K562 (cell line): Measurements from ENCODE around the gene FCHO1. TPM values are rescaled to one million over a fixed set of nuclear protein-coding genes. Genes with fewer than 3 reads are reported as not detected.
A peak's percentile ranks its signal among the peaks of the same experiment; 100 is the strongest.

Experiments used
- CTCFL ChIP-seq: IDR thresholded peaks from 2 replicates; pipeline ENCODE4 v1.6.1; 2011; ENCODE audit warnings: borderline replicate concordance, low read depth, mild to moderate bottlenecking, moderate library complexity, low read length; ENCODE audit not compliant: insufficient read depth, poor library complexity, severe bottlenecking
- E4F1 ChIP-seq: fragments of 250-450 bp; sonication (Bioruptor Pico); IDR thresholded peaks from 2 replicates; pipeline ENCODE4 v1.5.0; 2021; ENCODE audit warnings: mild to moderate bottlenecking, borderline replicate concordance
- ETS1 ChIP-seq: conservative IDR thresholded peaks from 2 replicates; pipeline ENCODE4 v1.6.1; 2011; ENCODE audit warnings: low read depth, mild to moderate bottlenecking, low read length; ENCODE audit not compliant: control insufficient read depth
- EWSR1 ChIP-seq: fragments of 450-650 bp; IDR thresholded peaks from 2 replicates; pipeline ENCODE4 v1.6.1; 2018; ENCODE audit warnings: borderline replicate concordance, mild to moderate bottlenecking, low read depth, moderate library complexity; ENCODE audit not compliant: partially characterized antibody
- FOXA1 ChIP-seq: fragments of 450-650 bp; IDR thresholded peaks from 2 replicates; pipeline ENCODE4 v1.6.1; 2016; ENCODE audit warnings: mild to moderate bottlenecking, borderline replicate concordance
- HNRNPL ChIP-seq: fragments of 200-400 bp; formaldehyde crosslinking; IDR thresholded peaks from 2 replicates; pipeline ENCODE4 v1.6.1; 2017; ENCODE audit warnings: low read depth, mild to moderate bottlenecking, low read length
- MAFF ChIP-seq: IDR thresholded peaks from 2 replicates; pipeline ENCODE4 v1.6.1; 2012; ENCODE audit warnings: low read length, improper control_type of control experiment
- MNT ChIP-seq, 2 experiments: fragments of 450-650 bp; conservative IDR thresholded peaks; 2 replicates each; pipeline ENCODE4 v1.6.1; 2017; ENCODE audit warnings: mild to moderate bottlenecking in 2 of 2, moderate library complexity in 2 of 2
- NCOR1 ChIP-seq: fragments of 450-650 bp; IDR thresholded peaks from 2 replicates; pipeline ENCODE4 v1.6.1; 2016; ENCODE audit warnings: mild to moderate bottlenecking, moderate library complexity
- POLR2AphosphoS5 ChIP-seq: IDR thresholded peaks from 2 replicates; pipeline ENCODE4 v1.6.1; 2011; ENCODE audit warnings: mild to moderate bottlenecking, low read depth, low read length, moderate library complexity; ENCODE audit not compliant: control insufficient read depth, insufficient read depth
- SMARCA5 ChIP-seq: fragments of 450-650 bp; IDR thresholded peaks from 2 replicates; pipeline ENCODE4 v1.6.1; 2016
- SNAPC5 ChIP-seq: fragments of 250-450 bp; sonication (Bioruptor Pico); IDR thresholded peaks from 2 replicates; pipeline ENCODE4 v1.8.0; 2021; ENCODE audit warnings: moderate library complexity, mild to moderate bottlenecking, inconsistent platforms
- SNRNP70 ChIP-seq: fragments of 200-400 bp; formaldehyde crosslinking; optimal IDR thresholded peaks from 2 replicates; pipeline ENCODE3; 2017; ENCODE audit warnings: low read depth, low read length
- VEZF1 ChIP-seq: fragments of 200-800 bp; sonication (Bioruptor generic); IDR thresholded peaks from 2 replicates; pipeline ENCODE4 v1.6.1; 2017; ENCODE audit warnings: missing genetic modification characterization, missing compliant biosample characterization
- ZEB2 ChIP-seq: fragments of 450-650 bp; IDR thresholded peaks from 2 replicates; pipeline ENCODE4 v1.6.1; 2016
- ZNF224 ChIP-seq: sonication (generic); formaldehyde crosslinking; IDR thresholded peaks from 2 replicates; pipeline ENCODE4 v1.8.0; 2022; ENCODE audit warnings: mild to moderate bottlenecking, missing genetic modification reagents
- polyA plus RNA-seq, 8 experiments: library from polyadenylated mRNA; depleted of rRNA in 4 of 8; stranded (reverse) in 5 of 8; unstranded in 3 of 8; fragments of >200 nt; fragmentation: Nextera tagmentation in 2 of 8; fragmentation: Illumina TruSeq in 1 of 8; extraction: Ambion mirVana in 2 of 8; extraction: Trizol in 1 of 8; gene quantifications; 2 replicates each; pipeline versions ENCODE4 v1.2.1 to v1.2.3, GENCODE V29; 2011 to 2014; ENCODE audit warnings: inconsistent platforms in 1 of 8, missing spikeins in 1 of 8
- total RNA-seq, 7 experiments: library from RNA; depleted of rRNA in 6 of 7; stranded (reverse); fragments of >200 nt in 6 of 7; fragmentation: Illumina TruSeq in 2 of 7; extraction: Trizol in 2 of 7; gene quantifications; 2 replicates each; pipeline versions ENCODE4 v1.2.1 to v1.2.3, GENCODE V29; 2011 to 2021; ENCODE audit warnings: low replicate concordance in 1 of 7

FCHO1 gene
- total and polyA plus RNA-seq, 9 of the 15 experiments (the other 6 are each of a cell fraction or from before 2014, with no cell fraction given), result 0.21 to 58.9 (median 18.3) TPM

- no peak for TF ChIP-seq SNRNP70
- no peak for TF ChIP-seq CTCFL
- TF ChIP-seq ZNF224 (CRISPR knock-in tag), result no peak
- no peak for TF ChIP-seq POLR2AphosphoS5
- peak; percentile 59; the same call in 1 of the 2 replicates for TF ChIP-seq HNRNPL
- peak; percentile 54; the same call in 1 of the 2 replicates for TF ChIP-seq ZEB2
- TF ChIP-seq EWSR1, result no peak
- no peak for TF ChIP-seq ETS1
- no peak for TF ChIP-seq SMARCA5
- TF ChIP-seq MAFF, result no peak
- no peak for TF ChIP-seq E4F1 (CRISPR knock-in tag)
- TF ChIP-seq MNT (conservative IDR thresholded peaks at IDR 0.05), result no peak
- peak; percentile 53 for TF ChIP-seq VEZF1
- no peak for TF ChIP-seq FOXA1
- TF ChIP-seq SNAPC5 (CRISPR knock-in tag), result no peak
- no peak for TF ChIP-seq NCOR1
Observed at GRCh38 chr19:17719730-17720400, 31.4 kb upstream of the FCHO1 start (continued).
